Trophoblast cell (in vitro differentiated cells and primary cell): ENCODE results near the gene SH2D2A.
A peak's percentile ranks its signal among the peaks of the same experiment; 100 is the strongest.

Experiments
- DNase-seq, 2 donors: peaks; one replicate each; pipeline ENCODE4 v3.0.0-alpha.2; 2016
- H2AFZ ChIP-seq: 2 replicates; pipeline ENCODE4 v1.6.1; 2013; ENCODE audit warnings: low read length, moderate library complexity, mild to moderate bottlenecking; ENCODE audit not compliant: insufficient read depth, poor library complexity
- H2AK5ac ChIP-seq: 2 replicates; pipeline ENCODE4 v1.6.1; 2013; ENCODE audit warnings: mild to moderate bottlenecking, low read length
- H2BK120ac ChIP-seq: 2 replicates; pipeline ENCODE4 v1.6.1; 2013; ENCODE audit warnings: low read length, mild to moderate bottlenecking, moderate library complexity; ENCODE audit not compliant: insufficient read depth, poor library complexity
- H2BK12ac ChIP-seq: 2 replicates; pipeline ENCODE4 v1.6.1; 2013; ENCODE audit warnings: mild to moderate bottlenecking, low read length, moderate library complexity
- H2BK5ac ChIP-seq: 2 replicates; pipeline ENCODE4 v1.6.1; 2013; ENCODE audit warnings: low read length, low read depth, moderate library complexity, mild to moderate bottlenecking; ENCODE audit not compliant: poor library complexity
- H3K14ac ChIP-seq: 2 replicates; pipeline ENCODE4 v1.6.1; 2013; ENCODE audit warnings: mild to moderate bottlenecking, low read length
- H3K18ac ChIP-seq: 2 replicates; pipeline ENCODE4 v1.6.1; 2013; ENCODE audit warnings: mild to moderate bottlenecking, low read length
- H3K23ac ChIP-seq: 2 replicates; pipeline ENCODE4 v1.6.1; 2013; ENCODE audit warnings: low read length
- H3K27ac ChIP-seq: 2 replicates; pipeline ENCODE4 v1.5.1; 2013; ENCODE audit warnings: low read depth, mild to moderate bottlenecking, inconsistent platforms, low read length, moderate library complexity
- H3K27me3 ChIP-seq: 2 replicates; pipeline ENCODE4 v1.6.1; 2013; ENCODE audit warnings: inconsistent platforms, mild to moderate bottlenecking, low read length, moderate library complexity; ENCODE audit not compliant: insufficient read depth
- H3K36me3 ChIP-seq, 2 experiments: 1 replicate in 1 of 2; 2 replicates in 1 of 2; pipeline ENCODE4 v1.6.1; 2013; ENCODE audit warnings: low read length in 2 of 2, mild to moderate bottlenecking in 2 of 2, moderate library complexity in 1 of 2; ENCODE audit not compliant: insufficient read depth in 2 of 2, control insufficient read depth in 1 of 2
- H3K4ac ChIP-seq: 2 replicates; pipeline ENCODE4 v1.6.1; 2013; ENCODE audit warnings: low read depth, mild to moderate bottlenecking, low read length, moderate library complexity
- H3K4me1 ChIP-seq, 2 experiments: 1 replicate in 1 of 2; 2 replicates in 1 of 2; pipeline ENCODE4 v1.6.1; 2013; ENCODE audit warnings: low read length in 2 of 2, mild to moderate bottlenecking in 2 of 2, moderate library complexity in 1 of 2; ENCODE audit not compliant: insufficient read depth in 2 of 2, control insufficient read depth in 1 of 2
- H3K4me2 ChIP-seq: 2 replicates; pipeline ENCODE4 v1.6.1; 2013; ENCODE audit warnings: inconsistent platforms, mild to moderate bottlenecking, low read length, moderate library complexity
- H3K4me3 ChIP-seq: 2 replicates; pipeline ENCODE4 v1.5.1; 2013; ENCODE audit warnings: mild to moderate bottlenecking, low read depth, low read length, inconsistent platforms
- H3K79me1 ChIP-seq: one replicate; pipeline ENCODE4 v1.6.1; 2013; ENCODE audit warnings: low read length
- H3K79me2 ChIP-seq: 2 replicates; pipeline ENCODE4 v1.6.1; 2013; ENCODE audit warnings: low read length, mild to moderate bottlenecking; ENCODE audit not compliant: control insufficient read depth, insufficient read depth, poor library complexity
- H3K9ac ChIP-seq: 2 replicates; pipeline ENCODE4 v1.6.1; 2013; ENCODE audit warnings: mild to moderate bottlenecking, low read length
- H3K9me3 ChIP-seq: 2 replicates; pipeline ENCODE4 v1.6.1; 2013; ENCODE audit warnings: low read depth, mild to moderate bottlenecking, control low read depth, inconsistent platforms, low read length; ENCODE audit not compliant: insufficient read depth
- H4K12ac ChIP-seq: 2 replicates; pipeline ENCODE4 v1.6.1; 2013; ENCODE audit warnings: low read depth, mild to moderate bottlenecking, low read length, moderate library complexity
- H4K8ac ChIP-seq: 2 replicates; pipeline ENCODE4 v1.6.1; 2013; ENCODE audit warnings: low read depth, mild to moderate bottlenecking, low read length, moderate library complexity
- H4K91ac ChIP-seq: one replicate; pipeline ENCODE4 v1.6.1; 2013; ENCODE audit warnings: low read depth, mild to moderate bottlenecking, low read length, moderate library complexity
- WGBS: extraction: QIAGEN DNeasy Blood & Tissue Kit; methylation state at CpG from one replicate; pipeline ENCODE4 v1.1.7; 2013; ENCODE audit warnings: missing lambda C conversion rate; ENCODE audit not compliant: insufficient read length, insufficient coverage; ENCODE audit errors: extremely low coverage; 5-methylcytosine and 5-hydroxymethylcytosine counted together

Gene SH2D2A

DNA sequence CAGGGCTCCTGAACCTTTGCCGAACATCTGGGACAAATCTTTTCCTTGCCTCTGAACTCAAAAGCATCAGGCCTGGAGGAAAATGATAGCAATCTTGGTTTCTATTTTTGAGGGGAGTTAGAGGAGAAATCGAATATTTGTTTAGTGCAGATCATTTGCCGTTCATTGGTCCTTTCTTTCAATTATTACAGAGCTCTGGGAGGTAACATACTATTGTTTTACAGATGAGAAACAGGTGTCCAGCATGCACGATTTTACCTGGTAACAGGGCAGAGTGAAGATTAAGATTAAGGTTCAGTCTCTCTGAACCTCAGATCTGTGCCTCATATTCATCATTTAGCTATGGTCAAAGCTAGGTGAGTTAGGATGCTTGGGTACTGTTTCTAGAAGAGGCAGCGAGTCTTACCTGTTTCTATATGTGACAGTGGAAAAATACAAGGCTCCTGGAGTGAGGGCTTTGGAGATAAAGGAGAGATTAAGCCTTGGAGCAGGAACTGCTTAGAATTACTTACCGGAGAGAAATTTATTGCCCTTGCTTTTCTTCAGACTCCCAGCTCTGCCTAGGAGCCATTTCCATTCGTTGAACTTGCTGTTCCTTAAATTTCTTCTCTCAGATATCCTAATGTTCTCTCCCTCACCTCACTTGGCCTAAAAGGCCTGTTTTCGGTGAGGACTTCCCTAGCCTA, 47.9 kb downstream of the SH2D2A start:
- no peak overlapping the region for H3K27ac ChIP-seq
- peak overlapping the region; percentile 92 for H3K4me2 ChIP-seq
- no peak overlapping the region for H4K91ac ChIP-seq
- no peak overlapping the region for H2BK12ac ChIP-seq
- peak overlapping the region; percentile 91 for H3K4me3 ChIP-seq
- peak overlapping the region; percentile 98 for H3K9ac ChIP-seq
- H3K9me3 ChIP-seq = no peaks in the 10 kb centered on the region
- peak overlapping the region; percentile 87 for H3K4ac ChIP-seq
- peak in 1 of 2 donors; percentile 39 for DNase-seq
- peaks cover 18% of the 10 kb centered on the region for H3K79me2 ChIP-seq
- H3K36me3 ChIP-seq = peaks cover 6 to 14% of the 10 kb centered on the region in 2 experiments
- no peaks in the 10 kb centered on the region for H3K27me3 ChIP-seq
- H3K14ac ChIP-seq = peak overlapping the region; percentile 96
- no peak overlapping the region for H2BK120ac ChIP-seq
- H3K4me1 ChIP-seq = peaks cover 5 to 10% of the 10 kb centered on the region in 2 experiments
- H4K12ac ChIP-seq = peak overlapping the region; percentile 68
- no peak overlapping the region for H3K18ac ChIP-seq
- no peak overlapping the region for H4K8ac ChIP-seq
- H2BK5ac ChIP-seq = no peak overlapping the region
- H2AK5ac ChIP-seq = no peak overlapping the region
- H2AFZ ChIP-seq = no peak overlapping the region
- peaks cover 12% of the 10 kb centered on the region for H3K79me1 ChIP-seq
- H3K23ac ChIP-seq = no peak overlapping the region
- no CpG with 5 or more reads among the region's 8 CpGs for WGBS

GRCh38 chr1:156767879-156768604, 48.6 kb downstream of the SH2D2A start:
- peak overlapping the region; percentile 87 for H3K4ac ChIP-seq
- peak overlapping the region; percentile 96 for H3K14ac ChIP-seq
- H4K8ac ChIP-seq = peak overlapping the region; percentile 90
- H3K18ac ChIP-seq = peak overlapping the region; percentile 81
- H2BK120ac ChIP-seq = peak overlapping the region; percentile 74
- H2AK5ac ChIP-seq = peak overlapping the region; percentile 89
- DNase-seq = peak; percentile 4 to 12
- H3K23ac ChIP-seq = no peak overlapping the region
- no peaks in the 10 kb centered on the region for H3K9me3 ChIP-seq
- peak overlapping the region; percentile 58 for H2AFZ ChIP-seq
- H4K12ac ChIP-seq = peak overlapping the region; percentile 68
- no peaks in the 10 kb centered on the region for H3K27me3 ChIP-seq
- no peak overlapping the region for H2BK12ac ChIP-seq
- peaks cover 12% of the 10 kb centered on the region for H3K79me1 ChIP-seq
- peak overlapping the region; percentile 85 for H4K91ac ChIP-seq
- H3K27ac ChIP-seq = peak overlapping the region; percentile 55
- H2BK5ac ChIP-seq = peak overlapping the region; percentile 79
- H3K36me3 ChIP-seq = peaks cover 6 to 10% of the 10 kb centered on the region in 2 experiments
- no CpG with 5 or more reads among the region's 31 CpGs for WGBS
- H3K4me2 ChIP-seq = peak overlapping the region; percentile 92
- peak overlapping the region; percentile 98 for H3K9ac ChIP-seq
- peaks cover 18% of the 10 kb centered on the region for H3K79me2 ChIP-seq
- H3K4me3 ChIP-seq = peak overlapping the region; percentile 91
- peaks cover 5 to 10% of the 10 kb centered on the region in 2 experiments for H3K4me1 ChIP-seq

GRCh38 chr1:156767101-156767878, 49.4 kb downstream of the SH2D2A start, which contains the start of gene PRCC:
PRCC (plus strand) TSS chr1:156767535; CDS start chr1:156767772, 237 bp downstream.
- peak within 1 kb of the TSS; percentile 92 for H3K4me2 ChIP-seq
- H3K18ac ChIP-seq = peak within 1 kb of the TSS; percentile 81
- peak; percentile 99 to 100 for DNase-seq
- H3K36me3 ChIP-seq = peaks cover 6 to 10% of the 10 kb centered on the region in 2 experiments
- WGBS = no CpG with 5 or more reads among the region's 50 CpGs
- H3K79me2 ChIP-seq = peaks cover 18% of the 10 kb centered on the region
- H3K27ac ChIP-seq = peak within 1 kb of the TSS; percentile 55
- H4K12ac ChIP-seq = peak within 1 kb of the TSS; percentile 68
- H3K4ac ChIP-seq = peak within 1 kb of the TSS; percentile 87
- no peaks in the 10 kb centered on the region for H3K27me3 ChIP-seq
- no peaks in the 10 kb centered on the region for H3K9me3 ChIP-seq
- H4K8ac ChIP-seq = peak within 1 kb of the TSS; percentile 92
- H3K23ac ChIP-seq = no peak within 1 kb of the TSS
- peaks cover 5 to 10% of the 10 kb centered on the region in 2 experiments for H3K4me1 ChIP-seq
- H4K91ac ChIP-seq = peak within 1 kb of the TSS; percentile 85
- peak within 1 kb of the TSS; percentile 89 for H2AK5ac ChIP-seq
- H2BK5ac ChIP-seq = peak within 1 kb of the TSS; percentile 79
- H3K14ac ChIP-seq = peak within 1 kb of the TSS; percentile 96
- H3K4me3 ChIP-seq = peak within 1 kb of the TSS; percentile 91
- H2BK12ac ChIP-seq = no peak within 1 kb of the TSS
- peak within 1 kb of the TSS; percentile 58 for H2AFZ ChIP-seq
- peaks cover 12% of the 10 kb centered on the region for H3K79me1 ChIP-seq
- H3K9ac ChIP-seq = peak within 1 kb of the TSS; percentile 98
- H2BK120ac ChIP-seq = peak within 1 kb of the TSS; percentile 74
